Thyroid gland (tissue), 4 donors: ENCODE data around the gene TMEM82.

Experiments used
- POLR2A ChIP-seq, 2 donors: fragments of 450-650 bp; IDR thresholded peaks; one replicate each; pipeline ENCODE4 v1.6.1; 2017; ENCODE audit warnings: antibody characterized with exemption in 2 of 2, mild to moderate bottlenecking in 2 of 2, moderate library complexity in 1 of 2
- TF ChIP-seq, protein P1 (sequence below), 6 experiments: fragments of 200-600 bp in 3 of 6; fragments of 450-650 bp in 3 of 6; sonication (generic) in 3 of 6; IDR thresholded peaks; one replicate each; pipeline ENCODE4 v1.5.1; 2016 to 2019; ENCODE audit warnings: antibody characterized with exemption in 6 of 6, mild to moderate bottlenecking in 2 of 6, inconsistent platforms in 1 of 6, moderate library complexity in 1 of 6

DNA sequence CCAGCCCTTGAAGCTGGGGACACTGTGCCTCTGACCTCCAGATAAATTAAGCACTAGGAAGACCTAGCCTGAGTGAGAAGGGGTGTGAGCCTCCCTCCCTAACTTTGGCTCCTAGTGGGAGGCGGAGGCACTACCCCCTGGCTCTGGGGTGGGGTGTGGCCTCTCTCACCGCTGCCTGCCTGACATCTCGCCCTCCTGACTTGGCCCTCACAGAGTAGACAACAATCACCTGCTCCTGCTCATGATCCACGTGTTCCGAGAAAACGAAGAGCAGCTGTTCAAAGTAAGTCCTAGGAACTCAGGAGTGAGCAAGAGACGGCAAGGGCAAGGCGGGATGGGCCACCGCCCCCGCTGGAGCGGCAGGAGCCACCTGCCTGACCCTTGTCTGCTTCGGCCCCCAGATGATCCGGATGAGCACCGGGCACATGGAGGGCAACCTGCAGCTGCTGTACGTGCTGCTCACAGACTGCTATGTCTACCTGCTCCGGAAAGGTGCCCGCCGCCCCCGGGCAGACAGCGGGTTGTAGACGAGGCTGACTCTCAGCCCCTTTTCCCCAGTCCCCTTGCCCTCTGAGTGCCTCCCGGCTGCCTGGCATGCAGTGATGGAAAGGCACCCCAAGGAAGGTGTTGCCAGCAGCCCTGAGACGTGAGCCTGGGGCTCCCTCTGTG lies 14.3 kb upstream of the TMEM82 start:
- TF ChIP-seq, protein P1, sequence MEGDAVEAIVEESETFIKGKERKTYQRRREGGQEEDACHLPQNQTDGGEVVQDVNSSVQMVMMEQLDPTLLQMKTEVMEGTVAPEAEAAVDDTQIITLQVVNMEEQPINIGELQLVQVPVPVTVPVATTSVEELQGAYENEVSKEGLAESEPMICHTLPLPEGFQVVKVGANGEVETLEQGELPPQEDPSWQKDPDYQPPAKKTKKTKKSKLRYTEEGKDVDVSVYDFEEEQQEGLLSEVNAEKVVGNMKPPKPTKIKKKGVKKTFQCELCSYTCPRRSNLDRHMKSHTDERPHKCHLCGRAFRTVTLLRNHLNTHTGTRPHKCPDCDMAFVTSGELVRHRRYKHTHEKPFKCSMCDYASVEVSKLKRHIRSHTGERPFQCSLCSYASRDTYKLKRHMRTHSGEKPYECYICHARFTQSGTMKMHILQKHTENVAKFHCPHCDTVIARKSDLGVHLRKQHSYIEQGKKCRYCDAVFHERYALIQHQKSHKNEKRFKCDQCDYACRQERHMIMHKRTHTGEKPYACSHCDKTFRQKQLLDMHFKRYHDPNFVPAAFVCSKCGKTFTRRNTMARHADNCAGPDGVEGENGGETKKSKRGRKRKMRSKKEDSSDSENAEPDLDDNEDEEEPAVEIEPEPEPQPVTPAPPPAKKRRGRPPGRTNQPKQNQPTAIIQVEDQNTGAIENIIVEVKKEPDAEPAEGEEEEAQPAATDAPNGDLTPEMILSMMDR (IDR thresholded peaks at IDR 0.05), result no peak
- TF ChIP-seq POLR2A (IDR thresholded peaks at IDR 0.05), result no peak
